Gastroesophageal sphincter (tissue), 3 donors: ENCODE data around the gene ARHGEF11.

ENCODE experiments used
- EP300 ChIP-seq: sonication (generic); formaldehyde crosslinking; IDR thresholded peaks from one replicate; pipeline ENCODE4 v1.6.1; 2017; ENCODE audit warnings: antibody characterized with exemption, mild to moderate bottlenecking
- POLR2A ChIP-seq, 2 donors: fragments of 450-650 bp; IDR thresholded peaks; one replicate each; pipeline ENCODE4 v1.6.1; 2017; ENCODE audit warnings: antibody characterized with exemption in 2 of 2, mild to moderate bottlenecking in 2 of 2, moderate library complexity in 1 of 2
- TF ChIP-seq, protein P1 (sequence below), 4 experiments: fragments of 200-600 bp in 2 of 4; fragments of 450-650 bp in 2 of 4; sonication (generic) in 1 of 4; IDR thresholded peaks; one replicate each; pipeline ENCODE4 v1.5.1; 2017 to 2019; ENCODE audit warnings: antibody characterized with exemption in 4 of 4, mild to moderate bottlenecking in 2 of 4, moderate library complexity in 2 of 4

DNA sequence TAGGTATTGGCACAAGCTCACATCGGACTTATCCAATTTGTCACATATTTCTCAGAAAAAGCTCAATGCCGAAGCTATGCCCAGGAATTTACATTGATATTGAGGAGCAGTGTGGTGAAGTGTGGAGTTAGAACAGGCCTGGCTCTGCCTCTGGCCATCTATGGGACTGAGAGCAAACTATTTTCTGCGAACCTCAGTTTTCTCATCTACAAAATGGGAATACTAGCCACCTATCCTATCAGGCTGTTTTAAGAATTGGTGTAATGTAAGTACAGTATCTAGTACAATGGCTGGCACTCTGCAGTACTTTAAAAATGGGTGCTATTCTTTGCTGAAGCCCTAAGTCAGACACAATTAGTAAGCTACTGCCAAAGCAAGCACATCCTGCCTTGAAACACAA lies 47.2 kb downstream of the ARHGEF11 start:
- TF ChIP-seq, protein P1, sequence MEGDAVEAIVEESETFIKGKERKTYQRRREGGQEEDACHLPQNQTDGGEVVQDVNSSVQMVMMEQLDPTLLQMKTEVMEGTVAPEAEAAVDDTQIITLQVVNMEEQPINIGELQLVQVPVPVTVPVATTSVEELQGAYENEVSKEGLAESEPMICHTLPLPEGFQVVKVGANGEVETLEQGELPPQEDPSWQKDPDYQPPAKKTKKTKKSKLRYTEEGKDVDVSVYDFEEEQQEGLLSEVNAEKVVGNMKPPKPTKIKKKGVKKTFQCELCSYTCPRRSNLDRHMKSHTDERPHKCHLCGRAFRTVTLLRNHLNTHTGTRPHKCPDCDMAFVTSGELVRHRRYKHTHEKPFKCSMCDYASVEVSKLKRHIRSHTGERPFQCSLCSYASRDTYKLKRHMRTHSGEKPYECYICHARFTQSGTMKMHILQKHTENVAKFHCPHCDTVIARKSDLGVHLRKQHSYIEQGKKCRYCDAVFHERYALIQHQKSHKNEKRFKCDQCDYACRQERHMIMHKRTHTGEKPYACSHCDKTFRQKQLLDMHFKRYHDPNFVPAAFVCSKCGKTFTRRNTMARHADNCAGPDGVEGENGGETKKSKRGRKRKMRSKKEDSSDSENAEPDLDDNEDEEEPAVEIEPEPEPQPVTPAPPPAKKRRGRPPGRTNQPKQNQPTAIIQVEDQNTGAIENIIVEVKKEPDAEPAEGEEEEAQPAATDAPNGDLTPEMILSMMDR (IDR thresholded peaks at IDR 0.05): no peak
- TF ChIP-seq POLR2A (IDR thresholded peaks at IDR 0.05) (no peak), EP300 (no peak)
